Measurements from ENCODE around the gene UGDH.
A peak's percentile ranks its signal among the peaks of the same experiment; 100 is the strongest.
"Not testable (repeated sequence)": the region's sequence is repeated elsewhere in the genome, so short reads cannot be mapped to it uniquely, and the experiment has no call there.

UGDH gene

DNA sequence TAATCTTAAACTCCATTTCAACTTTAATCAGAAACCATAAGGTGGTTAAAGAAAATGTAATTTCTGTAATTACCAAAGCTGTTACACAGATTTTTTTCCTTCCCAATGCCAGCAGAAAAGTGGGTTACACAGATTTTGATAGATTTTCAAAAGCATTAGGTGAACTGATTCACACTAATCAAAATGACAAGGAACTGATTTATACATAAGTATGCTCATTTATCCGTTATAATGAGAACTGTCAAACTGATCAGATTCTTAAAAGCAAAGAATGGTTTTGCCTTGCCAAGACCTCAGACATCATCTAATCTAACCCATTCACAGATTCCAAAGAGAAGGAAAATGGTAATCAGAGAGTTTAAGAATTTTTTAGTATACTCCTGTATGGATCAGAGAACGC lies 5.2 kb downstream of the UGDH start:
- TF ChIP-seq CTCF (IDR thresholded peaks at IDR 0.05; ENCODE audit: insufficient read depth, low read depth, low read length, missing control alignments): no peak
- no peak for DNase-seq (ENCODE audit: low read depth)
- no peak overlapping the region for H3K4me3 ChIP-seq (ENCODE audit: low read length)

GRCh38 chr4:39521253-39521919 lies 5.9 kb downstream of the UGDH start:
- TF ChIP-seq CTCF (IDR thresholded peaks at IDR 0.05; ENCODE audit: insufficient read depth, low read depth, low read length, missing control alignments): no peak
- H3K4me3 ChIP-seq (ENCODE audit: low read length): no peak overlapping the region
- no peak for DNase-seq (ENCODE audit: low read depth)

DNA sequence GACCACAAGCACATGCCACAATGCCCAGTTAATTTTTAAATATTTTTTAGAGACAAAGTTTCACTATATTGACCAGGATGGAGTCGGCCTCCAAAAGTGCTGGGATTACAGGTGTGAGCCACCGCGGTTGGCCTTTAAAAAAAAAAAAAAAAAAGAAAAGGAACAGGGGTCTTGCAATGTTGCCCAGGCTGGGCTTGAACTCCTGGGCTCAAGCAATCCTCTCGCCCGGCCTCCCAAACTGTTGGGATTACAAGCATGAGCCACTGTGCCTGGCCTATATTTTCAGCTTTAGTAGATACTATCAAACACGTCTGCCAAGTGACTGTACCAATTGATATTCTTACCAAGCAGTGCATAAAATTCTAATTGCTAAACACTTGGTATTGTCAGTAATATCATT lies 8.8 kb downstream of the UGDH start:
- no peak for DNase-seq (ENCODE audit: low read depth)
- TF ChIP-seq CTCF (IDR thresholded peaks at IDR 0.05; ENCODE audit: insufficient read depth, low read depth, low read length, missing control alignments): no peak
- H3K4me3 ChIP-seq (ENCODE audit: low read length): no peak overlapping the region

- H3K4me3 ChIP-seq (ENCODE audit: low read length): no peak overlapping the region
- no peak for DNase-seq (ENCODE audit: low read depth)
- no peak for TF ChIP-seq CTCF (IDR thresholded peaks at IDR 0.05; ENCODE audit: insufficient read depth, low read depth, low read length, missing control alignments)
These were observed 10.8 kb downstream of the UGDH start for GRCh38 chr4:39516407-39516966.

DNA sequence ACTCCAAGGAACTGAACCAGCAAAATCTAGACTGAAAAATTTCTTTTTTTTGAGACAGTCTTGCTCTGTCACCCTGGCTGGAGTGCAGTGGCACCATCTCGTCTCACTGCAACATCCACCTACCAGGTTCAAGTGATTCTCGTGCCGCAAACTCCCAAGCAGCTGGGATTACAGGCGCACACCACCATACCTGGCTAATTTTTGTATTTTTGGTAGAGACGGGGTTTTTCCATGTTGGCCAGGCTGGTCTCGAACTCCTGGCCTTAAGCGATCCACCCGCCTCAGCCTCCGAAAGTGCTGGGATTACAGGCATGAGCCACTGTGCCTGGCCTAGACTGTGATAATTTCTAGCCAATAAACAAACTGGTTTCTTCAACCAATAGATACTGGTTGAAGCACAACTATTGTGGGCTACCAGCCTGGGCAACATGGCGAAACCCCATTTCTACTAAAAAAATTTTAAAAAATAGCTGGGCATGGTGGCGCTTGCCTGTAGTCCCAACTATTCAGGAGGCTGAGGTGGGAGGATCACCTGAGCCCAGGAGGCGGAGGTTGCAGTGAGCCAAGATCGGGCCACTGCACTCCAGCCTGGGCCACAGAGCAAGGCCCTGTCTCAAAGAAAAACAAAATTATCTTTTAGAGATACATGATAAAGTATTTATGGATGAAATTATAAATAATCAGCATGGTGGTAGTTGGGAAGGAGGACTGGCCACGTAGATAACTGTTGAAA lies 11.4 kb downstream of the UGDH start:
- not testable (repeated sequence) for DNase-seq (ENCODE audit: low read depth); H3K4me3 ChIP-seq (ENCODE audit: low read length)

DNA sequence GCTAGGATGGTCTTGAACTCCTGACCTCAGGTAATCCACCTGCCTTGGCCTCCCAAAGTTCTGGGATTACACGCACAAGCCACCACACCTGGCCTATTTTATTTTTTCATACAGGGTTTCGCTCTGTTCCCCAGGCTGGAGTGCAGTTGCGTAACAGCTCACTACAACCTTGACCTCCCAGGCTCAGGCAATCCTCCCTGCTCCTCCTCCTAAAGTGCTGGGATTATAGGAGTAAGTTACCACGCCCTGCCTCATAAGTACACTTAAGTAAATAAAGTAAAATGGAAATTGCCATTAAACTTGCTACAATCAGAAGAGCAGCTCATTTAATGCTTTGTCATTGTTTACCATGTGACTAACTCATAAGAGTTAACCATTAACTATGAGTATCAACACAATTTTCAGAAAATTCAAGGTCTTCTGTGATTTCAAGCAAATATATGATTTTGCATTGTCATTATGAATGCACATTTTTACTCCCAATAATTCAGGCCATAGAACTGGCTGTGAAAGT lies 12.3 kb downstream of the UGDH start:
- H3K4me3 ChIP-seq (ENCODE audit: low read length): no peak overlapping the region
- TF ChIP-seq CTCF (IDR thresholded peaks at IDR 0.05; ENCODE audit: insufficient read depth, low read depth, low read length, missing control alignments): no peak
- DNase-seq (ENCODE audit: low read depth): peak; percentile 80

GRCh38 chr4:39514266-39514665 lies 13.0 kb downstream of the UGDH start:
- H3K4me3 ChIP-seq (ENCODE audit: low read length); DNase-seq (ENCODE audit: low read depth): not testable (repeated sequence)
